NCI-H2227 (cell line): ENCODE measurements around the gene IGF2R.
"Not testable (repeated sequence)": the region's sequence is repeated elsewhere in the genome, so short reads cannot be mapped to it uniquely, and the experiment has no call there.

Source experiments
- DNase-seq: peaks from one replicate; lab custom pipeline; 2025; ENCODE audit not compliant: unreplicated experiment; lab: John Stamatoyannopoulos, UW

IGF2R gene

GRCh38 chr6:160120087-160120486 lies 151.2 kb downstream of the IGF2R start:
- no peak for DNase-seq

DNA sequence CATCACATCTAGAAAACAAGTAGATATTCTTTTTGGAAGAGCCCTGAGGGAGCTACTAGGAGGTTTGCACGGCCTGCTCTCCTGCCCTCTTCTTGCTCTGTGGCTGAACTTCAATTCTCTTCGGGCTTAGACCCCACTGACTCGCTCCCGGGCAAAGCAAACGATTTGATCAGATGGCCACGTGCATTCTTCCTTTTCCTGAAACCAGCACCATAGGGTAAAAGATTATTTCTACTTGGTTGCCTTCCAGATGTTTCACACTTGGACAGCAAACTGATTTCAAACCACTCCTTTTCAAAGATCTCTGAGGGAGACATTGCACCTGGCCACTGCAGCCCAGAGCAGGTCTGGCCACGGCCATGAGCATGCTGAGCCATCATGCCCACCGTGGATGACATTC lies 152.7 kb downstream of the IGF2R start, which contains the start of gene SLC22A1:
Gene SLC22A1, plus strand, starts transcription at position 258 of the 400 bp plus-strand sequence. Its CDS starts 121 bp downstream, at position 379.
- DNase-seq = no peak

- DNase-seq = no peak
Measured at GRCh38 chr6:160121981-160122380, 153.1 kb downstream of the IGF2R start.

- DNase-seq = no peak
Measured at GRCh38 chr6:160122744-160123143, 153.9 kb downstream of the IGF2R start.

DNA sequence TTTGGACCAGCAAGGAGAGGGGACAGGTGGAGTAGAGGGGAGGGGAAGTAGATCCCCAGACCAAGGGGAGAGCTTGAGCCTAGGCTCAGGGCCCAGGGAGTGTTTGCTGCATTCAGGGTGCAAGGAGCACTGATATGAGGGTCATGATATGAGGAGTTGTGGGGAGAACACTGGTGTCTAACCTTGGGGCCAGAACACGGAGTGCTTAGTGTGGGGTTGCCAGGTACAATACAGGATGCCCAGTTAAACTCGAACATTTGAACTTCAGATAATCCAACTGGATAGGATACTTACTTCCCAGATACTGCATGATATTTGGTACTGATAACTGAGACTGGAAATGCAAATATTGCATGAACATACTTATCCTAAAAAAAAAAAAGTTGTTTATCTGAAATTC lies 155.1 kb downstream of the IGF2R start:
- DNase-seq = no peak

DNA sequence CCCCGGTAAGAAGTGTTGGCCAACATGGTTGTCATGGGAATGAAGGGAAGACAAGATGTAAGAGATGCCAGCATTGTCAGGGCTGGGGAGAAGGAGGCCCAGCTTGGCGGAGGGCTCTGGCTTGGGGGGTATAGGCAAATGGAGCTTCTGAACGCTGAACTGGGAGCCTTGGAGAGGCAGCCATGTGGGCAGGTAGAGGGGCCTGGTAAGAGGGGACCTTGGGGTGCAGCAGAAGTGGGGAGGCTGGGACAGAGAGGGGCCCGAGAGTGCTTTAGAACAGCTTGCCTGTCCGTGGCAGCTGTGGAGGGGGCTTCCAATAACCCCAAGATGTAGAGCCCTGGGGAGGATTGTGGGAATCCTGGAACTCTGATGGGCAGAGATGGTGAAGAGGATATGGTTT lies 155.7 kb downstream of the IGF2R start:
- no peak for DNase-seq

DNA sequence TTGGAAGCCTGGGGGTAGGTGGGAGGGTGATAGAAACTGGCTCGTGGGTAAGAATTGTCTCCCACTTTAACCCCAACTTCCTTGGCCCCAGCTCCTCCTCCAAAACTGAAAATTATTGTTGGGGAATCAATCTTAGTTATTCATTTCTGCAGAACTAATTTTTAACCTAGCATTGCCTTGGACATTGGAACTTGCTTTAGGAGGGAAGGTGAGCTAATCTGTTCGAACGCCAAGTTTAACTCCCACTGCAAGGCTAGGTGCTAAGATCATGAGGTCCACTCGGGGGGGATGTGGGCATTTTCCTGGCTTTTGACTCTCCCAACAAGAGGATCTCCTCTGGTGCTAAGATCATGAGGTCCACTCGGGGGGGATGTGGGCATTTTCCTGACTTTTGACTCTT lies 156.2 kb downstream of the IGF2R start:
- DNase-seq = not testable (repeated sequence)

DNA sequence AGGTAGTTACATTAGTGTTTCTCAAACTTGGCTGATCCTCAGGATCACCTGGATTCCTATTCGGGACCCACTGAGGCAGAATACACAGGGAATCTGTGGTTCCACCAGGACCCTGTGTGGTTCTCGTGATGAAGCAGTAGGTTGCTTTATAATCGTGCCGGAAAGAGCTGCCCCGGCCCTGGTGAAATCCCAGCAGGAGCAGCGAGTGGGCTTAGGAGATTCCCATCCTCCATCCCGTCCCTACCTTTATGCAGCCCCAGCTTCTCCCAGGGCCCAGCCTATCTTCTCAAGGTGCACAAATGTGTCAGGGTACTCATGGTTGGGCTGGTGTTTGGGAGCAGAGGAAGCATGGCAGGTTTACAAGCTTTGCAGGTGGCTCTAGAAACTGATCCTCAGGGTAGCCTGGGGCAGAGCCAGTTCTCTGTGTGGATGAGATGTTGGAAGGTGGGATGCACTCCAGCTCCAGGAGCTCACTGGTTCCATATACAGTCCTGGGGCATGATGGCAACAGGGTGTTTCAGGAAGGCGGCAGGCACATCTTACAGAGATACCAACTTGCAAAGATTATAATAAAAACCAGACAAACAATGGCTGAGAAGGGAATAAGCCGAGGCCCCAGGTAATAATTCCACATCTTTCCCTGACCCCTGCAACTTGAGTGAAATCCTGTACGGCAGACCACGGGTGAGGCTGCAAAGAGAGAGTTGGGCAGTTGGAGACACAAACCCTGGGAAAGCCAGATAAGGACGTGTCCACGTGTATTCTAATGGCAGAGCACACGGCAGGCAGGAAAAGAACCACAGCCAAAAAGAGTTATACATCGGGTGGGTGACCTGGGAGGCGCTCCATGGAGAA lies 158.6 kb downstream of the IGF2R start:
- no peak for DNase-seq

DNA sequence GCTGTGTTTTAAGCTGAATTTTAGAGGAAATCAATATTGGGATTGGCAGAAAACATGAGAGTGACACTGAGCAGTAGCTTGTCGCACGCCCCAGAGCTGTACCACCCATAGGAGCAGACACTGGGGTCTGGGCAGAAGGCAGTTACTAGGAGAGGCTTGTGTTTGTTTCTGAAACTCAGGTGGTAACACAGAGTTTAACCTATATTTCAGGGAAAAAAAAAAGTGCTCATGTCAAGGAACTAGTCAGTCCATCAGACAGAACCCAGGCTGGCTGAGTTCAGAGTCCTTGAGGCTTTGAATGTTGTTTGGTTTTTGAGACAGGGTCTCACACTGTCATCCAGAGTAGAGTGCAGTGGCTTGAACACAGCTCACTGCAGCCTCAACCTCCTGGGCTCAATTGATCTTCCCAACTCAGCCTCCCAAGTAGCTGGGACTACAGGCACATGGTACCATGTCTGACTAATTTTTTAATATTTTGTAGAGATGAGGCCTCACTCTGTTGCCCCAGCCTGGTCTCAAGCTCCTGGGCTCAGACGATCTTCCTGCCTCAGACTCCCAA lies 159.3 kb downstream of the IGF2R start:
- no peak for DNase-seq

DNA sequence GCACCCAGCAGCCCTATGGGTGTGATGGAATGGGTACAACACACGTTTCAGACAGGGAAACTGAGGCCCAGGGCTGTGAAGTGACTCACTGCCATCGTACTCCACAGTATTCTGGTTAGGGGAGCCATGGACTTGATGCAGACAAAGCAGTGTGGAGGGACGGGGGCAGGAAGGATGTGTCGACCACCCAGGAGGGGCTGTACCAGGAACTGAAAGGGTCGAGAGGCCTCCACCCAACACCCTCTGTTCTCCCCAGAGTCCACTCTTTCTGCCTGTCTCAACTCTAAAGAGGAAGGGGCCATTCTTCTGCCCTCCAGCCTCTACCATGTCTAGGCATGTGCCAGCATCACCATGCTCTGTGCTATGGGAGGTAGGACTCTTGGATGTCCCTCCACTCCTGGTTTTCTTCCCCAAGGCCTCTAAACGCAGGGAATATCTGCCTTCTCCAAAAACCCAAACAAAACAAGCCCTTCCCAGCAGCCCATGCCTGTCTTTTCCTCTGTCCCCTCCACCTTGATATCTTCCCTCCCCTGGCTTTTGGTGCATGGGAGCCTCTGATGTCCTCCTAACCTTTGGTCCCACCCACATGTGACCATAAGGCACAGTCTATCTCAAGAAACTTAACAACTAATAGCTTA lies 160.1 kb downstream of the IGF2R start:
- no peak for DNase-seq

- DNase-seq = no peak
Measured at GRCh38 chr6:160129881-160130615, 161.2 kb downstream of the IGF2R start.

- no peak for DNase-seq
Measured at GRCh38 chr6:160130729-160131484, 162.0 kb downstream of the IGF2R start.

DNA sequence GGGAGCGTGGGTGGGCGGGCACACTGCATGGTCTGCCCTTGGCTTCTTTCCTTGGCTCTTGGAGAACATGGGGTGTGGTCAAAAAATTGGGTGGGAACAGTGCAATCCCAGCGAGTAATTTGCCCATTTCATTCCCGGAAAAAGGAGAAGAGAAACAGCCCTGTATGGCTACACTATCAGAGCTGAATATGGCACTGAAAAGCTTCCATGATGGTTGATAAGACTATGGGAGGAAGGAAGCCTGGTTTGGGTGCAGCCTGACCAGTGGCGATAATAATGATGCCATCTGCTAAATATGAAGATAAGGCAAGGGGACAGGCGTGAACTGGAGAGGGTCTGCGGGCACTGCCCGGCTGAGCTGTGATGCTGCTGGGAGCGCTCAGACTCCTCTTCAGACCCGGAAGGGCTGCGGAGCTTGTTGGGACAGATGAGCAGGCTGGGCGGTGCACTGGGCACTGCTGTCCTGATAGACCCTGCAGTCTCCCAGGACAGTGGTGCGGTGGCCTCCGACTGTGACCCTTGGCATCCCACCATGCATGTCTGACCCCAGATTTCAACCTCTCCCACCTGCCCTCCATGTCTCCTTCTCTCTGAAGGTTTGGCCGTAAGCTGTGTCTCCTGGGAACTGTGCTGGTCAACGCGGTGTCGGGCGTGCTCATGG lies 162.9 kb downstream of the IGF2R start:
- DNase-seq = no peak

- DNase-seq = no peak
Measured at GRCh38 chr6:160132297-160132637, 163.4 kb downstream of the IGF2R start.

DNA sequence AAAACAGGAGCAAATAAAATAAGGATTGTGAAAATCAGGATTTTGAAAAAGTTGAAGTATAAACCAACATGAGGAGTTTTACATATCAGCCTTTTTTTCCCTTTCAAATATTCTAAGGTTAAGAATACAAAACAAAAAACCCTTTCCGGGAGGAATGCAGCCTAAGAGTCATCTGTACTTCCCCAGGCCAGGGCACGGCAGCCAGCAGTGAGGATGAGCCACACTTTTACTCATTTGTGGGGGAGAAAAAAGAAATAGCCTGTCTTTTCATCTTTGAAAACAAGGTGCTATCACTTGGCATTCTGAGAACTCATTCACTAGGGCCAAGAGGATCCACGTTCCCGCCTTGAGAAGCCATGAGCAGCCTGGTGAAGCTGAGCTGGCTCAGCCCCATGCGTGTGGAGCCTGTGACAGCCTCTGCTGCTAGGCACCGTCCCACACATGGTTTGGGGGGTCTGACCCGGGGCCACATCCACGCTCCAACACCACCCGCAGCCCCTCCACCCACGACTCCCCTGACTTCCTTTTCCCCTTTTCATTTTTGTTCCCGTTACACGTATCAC lies 164.0 kb downstream of the IGF2R start:
- DNase-seq = no peak

DNA sequence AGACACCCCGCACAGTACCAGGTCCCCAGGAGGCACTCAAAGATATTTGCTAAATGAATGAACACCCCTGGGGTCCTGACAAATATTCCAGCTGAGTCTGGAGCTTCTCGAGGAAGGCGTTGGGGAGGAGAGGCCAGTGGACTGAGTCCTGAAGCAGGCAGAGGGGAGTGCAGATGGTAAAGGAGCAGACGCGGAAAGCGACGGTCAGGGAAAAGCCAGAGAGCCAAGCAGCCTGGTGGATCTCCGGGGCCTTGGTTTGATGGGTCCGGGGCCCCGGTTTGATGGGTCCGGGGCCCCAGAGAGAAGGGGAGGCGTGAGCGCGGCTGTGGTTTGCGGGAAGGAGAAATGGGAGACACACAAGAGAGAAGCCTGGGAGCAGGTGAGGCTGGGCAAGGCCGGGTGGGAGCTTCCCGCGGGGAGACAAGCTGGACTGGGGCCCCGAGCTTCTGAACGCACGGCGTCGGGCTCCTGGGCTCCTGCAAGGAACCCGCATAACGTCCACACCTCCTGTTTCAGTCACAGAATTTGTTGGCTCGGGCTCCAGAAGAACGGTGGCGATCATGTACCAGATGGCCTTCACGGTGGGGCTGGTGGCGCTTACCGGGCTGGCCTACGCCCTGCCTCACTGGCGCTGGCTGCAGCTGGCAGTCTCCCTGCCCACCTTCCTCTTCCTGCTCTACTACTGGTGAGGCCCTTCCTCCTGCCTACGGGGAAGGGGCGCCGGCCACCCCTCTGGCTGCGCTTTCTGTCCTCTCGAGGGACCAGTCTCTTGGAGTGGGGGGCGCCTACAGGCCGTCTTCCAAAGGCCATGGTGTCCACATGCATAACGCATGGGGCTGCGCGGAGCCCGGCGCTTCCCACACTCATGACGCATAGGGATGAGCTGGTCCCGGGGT lies 164.8 kb downstream of the IGF2R start:
- no peak for DNase-seq

GRCh38 chr6:160134337-160134751 lies 165.5 kb downstream of the IGF2R start:
- DNase-seq = not testable (repeated sequence)

- DNase-seq = no peak
Measured at GRCh38 chr6:160134779-160135547, 166.1 kb downstream of the IGF2R start.
